ENCODE measurements around the gene NLGN2.

NLGN2 gene

DNA sequence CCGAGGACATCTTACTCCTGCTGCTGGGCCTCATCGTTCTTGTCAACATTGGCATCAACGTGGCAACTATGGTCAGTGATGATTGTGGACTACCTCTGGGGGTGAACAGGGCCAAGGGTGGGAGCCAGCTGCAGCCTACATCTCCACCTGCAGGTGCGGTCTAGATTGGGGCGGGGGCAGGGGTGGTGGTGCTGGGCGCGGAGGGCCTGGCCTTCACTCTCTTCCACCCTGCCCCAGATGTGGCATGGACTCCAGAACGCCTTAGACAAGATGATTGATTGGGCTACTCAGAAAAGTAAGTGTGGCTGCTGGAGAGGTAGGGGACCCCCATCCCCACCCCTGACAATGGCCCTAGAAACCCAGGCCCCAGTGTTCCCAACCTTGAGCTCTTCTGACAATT lies 18.1 kb downstream of the NLGN2 start:
- ChIA-PET CTCF (interaction anchor here (1.0 kb wide), 1 partner anchor 69 kb away, joined by 3 read pairs; no protein-coding TSS in a partner anchor), POLR2A (ENCODE audit: low non-redundant PET) (no interaction called here)
- no peak overlapping the region for H3K27ac ChIP-seq
- DNase-seq (ENCODE audit: low spot score): no peak
- TF ChIP-seq, protein P1, sequence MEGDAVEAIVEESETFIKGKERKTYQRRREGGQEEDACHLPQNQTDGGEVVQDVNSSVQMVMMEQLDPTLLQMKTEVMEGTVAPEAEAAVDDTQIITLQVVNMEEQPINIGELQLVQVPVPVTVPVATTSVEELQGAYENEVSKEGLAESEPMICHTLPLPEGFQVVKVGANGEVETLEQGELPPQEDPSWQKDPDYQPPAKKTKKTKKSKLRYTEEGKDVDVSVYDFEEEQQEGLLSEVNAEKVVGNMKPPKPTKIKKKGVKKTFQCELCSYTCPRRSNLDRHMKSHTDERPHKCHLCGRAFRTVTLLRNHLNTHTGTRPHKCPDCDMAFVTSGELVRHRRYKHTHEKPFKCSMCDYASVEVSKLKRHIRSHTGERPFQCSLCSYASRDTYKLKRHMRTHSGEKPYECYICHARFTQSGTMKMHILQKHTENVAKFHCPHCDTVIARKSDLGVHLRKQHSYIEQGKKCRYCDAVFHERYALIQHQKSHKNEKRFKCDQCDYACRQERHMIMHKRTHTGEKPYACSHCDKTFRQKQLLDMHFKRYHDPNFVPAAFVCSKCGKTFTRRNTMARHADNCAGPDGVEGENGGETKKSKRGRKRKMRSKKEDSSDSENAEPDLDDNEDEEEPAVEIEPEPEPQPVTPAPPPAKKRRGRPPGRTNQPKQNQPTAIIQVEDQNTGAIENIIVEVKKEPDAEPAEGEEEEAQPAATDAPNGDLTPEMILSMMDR (conservative IDR thresholded peaks at IDR 0.05; ENCODE audit: low read depth): no peak

DNA sequence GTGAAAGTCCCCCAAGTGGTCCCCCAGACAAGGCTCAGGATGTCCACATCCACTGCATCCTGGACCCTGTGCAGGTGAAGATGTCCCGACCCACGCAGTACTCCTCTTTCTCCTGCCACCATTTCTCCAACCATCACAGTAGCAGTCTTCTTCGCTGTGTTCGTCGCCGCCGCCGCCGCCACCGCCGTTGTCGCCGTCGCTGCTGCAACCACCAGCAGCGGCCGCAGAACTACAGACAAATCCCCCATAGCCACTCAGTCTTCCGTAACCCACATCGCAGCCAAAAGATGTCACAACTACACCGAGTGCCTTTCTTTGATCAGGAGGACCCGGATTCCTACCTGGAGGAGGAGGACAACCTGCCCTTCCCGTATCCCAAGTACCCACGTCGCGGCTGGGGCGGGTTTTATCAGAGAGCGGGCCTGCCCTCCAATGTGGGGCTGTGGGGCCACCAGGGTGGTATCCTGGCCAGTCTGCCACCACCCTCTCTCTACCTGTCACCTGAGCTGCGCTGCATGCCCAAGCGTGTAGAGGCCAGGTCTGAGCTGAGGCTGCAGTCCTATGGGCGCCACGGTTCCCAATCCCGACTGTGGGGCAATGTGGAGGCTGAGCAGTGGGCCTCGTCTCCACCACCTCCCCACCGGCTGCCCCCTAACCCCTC lies 18.7 kb downstream of the NLGN2 start:
- no peak overlapping the region for H3K27ac ChIP-seq
- POLR2A ChIA-PET (ENCODE audit: low non-redundant PET): no interaction called here
- no peak for DNase-seq (ENCODE audit: low spot score)
- CTCF ChIA-PET: no interaction called here
- TF ChIP-seq, protein P1 (conservative IDR thresholded peaks at IDR 0.05; ENCODE audit: low read depth): no peak

DNA sequence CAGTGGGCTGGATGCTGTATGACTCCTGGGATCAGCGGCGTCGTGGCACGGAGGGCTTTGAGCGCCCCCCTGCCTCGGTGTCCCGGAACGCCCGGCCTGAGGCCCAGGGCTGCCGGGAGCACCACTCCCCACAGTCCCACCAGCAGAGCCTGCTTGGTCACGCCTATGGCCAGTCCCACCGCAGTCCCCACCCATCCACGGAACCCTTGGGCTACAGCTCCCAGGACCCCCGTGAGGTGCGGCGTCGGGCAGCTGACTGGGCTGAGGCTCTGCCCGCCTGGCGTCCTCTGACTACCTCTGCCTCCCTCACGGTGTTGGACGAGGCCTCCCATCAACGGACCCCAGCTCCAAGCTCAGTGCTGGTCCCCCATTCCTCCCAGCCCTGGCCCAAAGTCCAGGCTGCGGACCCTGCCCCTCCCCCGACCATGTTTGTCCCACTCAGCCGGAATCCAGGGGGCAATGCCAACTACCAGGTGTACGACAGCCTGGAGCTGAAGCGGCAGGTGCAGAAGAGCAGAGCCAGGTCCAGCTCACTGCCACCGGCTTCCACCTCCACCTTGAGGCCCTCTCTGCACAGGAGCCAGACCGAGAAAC lies 19.3 kb downstream of the NLGN2 start:
- H3K27ac ChIP-seq: no peak overlapping the region
- ChIA-PET CTCF (no interaction called here), POLR2A (ENCODE audit: low non-redundant PET) (no interaction called here)
- no peak for DNase-seq (ENCODE audit: low spot score)
- TF ChIP-seq, protein P1 (conservative IDR thresholded peaks at IDR 0.05; ENCODE audit: low read depth): no peak

DNA sequence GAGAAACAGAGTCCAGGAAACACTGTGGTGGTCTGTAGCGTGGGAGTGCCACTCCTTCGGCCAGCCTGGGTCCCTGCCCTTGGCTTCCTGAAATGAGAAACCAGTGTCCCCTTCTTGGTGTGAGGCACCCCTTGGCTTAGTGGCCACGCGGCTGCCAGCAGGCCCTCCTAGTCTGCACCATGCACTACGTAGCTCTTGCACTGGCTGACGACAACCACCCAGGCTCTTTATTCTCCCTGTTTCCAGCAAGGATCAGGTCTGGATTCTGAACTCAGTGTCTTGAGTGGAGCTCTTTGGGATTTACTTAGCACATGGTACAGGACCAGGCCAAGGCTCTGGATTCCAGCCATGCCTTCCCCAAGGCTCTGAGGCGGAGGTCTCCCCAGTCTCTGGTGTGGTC lies 19.9 kb downstream of the NLGN2 start:
- TF ChIP-seq, protein P1 (conservative IDR thresholded peaks at IDR 0.05; ENCODE audit: low read depth): no peak
- DNase-seq (ENCODE audit: low spot score): no peak
- H3K27ac ChIP-seq: no peak overlapping the region
- ChIA-PET POLR2A (ENCODE audit: low non-redundant PET) (interaction anchor here (0.6 kb wide), 1 partner anchor 18 kb away, joined by 3 read pairs; no protein-coding TSS in a partner anchor), CTCF (interaction anchor here (0.6 kb wide), 1 partner anchor 133 kb away, joined by 5 read pairs; no protein-coding TSS in a partner anchor)

DNA sequence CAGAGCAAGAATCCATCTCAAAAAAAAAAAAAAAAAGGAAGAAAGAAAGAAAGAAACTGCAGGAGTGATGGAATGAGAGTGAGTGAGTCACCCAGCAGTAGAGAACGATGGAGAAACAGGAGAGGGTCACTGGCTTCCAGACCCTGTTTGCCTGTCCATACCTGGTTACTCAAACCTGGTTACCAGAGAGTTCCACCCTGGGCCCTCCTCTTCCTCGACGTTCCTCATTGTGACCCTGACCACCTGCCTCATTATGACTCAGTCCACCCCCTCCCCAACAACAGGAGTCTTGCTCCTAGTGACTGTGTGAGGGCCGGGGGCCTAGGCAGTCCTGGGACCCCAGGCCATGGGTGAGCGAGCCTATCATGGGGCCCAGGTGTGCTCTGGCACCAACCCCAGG lies 20.9 kb downstream of the NLGN2 start, which contains the start of gene SPEM3:
TSS of gene SPEM3 (plus strand) at position 301 of the 400 bp plus-strand sequence. CDS start at position 347, 46 bp downstream.
- ChIA-PET POLR2A (ENCODE audit: low non-redundant PET) (no interaction called here), CTCF (interaction anchor here (0.7 kb wide), 1 partner anchor 62 kb away, joined by 3 read pairs; no protein-coding TSS in a partner anchor)
- TF ChIP-seq, protein P1 (conservative IDR thresholded peaks at IDR 0.05; ENCODE audit: low read depth): no peak
- H3K27ac ChIP-seq: no peak within 1 kb of the TSS
- DNase-seq (ENCODE audit: low spot score): no peak

DNA sequence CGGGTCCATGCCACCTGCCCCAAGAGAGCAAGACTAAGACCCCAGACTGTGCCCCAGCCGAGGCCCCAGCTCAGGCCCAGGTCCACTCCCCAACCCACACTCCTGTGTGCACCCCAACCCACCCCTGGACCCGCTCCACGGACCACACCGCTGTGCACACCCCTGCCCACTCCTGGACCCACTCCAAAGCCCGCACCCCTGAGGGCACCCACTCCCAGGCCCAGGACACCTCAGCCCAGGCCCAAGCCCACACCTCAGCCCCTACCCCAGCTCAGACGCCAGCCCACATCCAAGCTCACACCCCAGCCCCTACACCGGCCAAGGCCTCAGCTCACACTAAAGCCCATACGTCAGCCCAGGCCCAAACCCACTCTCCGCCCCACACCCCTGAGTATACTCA lies 22.1 kb downstream of the NLGN2 start:
- DNase-seq (ENCODE audit: low spot score): no peak
- H3K27ac ChIP-seq: no peak overlapping the region
- ChIA-PET CTCF (no interaction called here), POLR2A (ENCODE audit: low non-redundant PET) (no interaction called here)
- TF ChIP-seq, protein P1 (conservative IDR thresholded peaks at IDR 0.05; ENCODE audit: low read depth): no peak
